Mesendoderm (in vitro differentiated cells): ENCODE results near the gene ABCA2.

Source experiments
- DNase-seq: peaks from one replicate; pipeline ENCODE4 v3.0.0; 2013
- H2AK5ac ChIP-seq: 2 replicates; pipeline ENCODE4 v1.6.1; 2013; ENCODE audit warnings: low read length, inconsistent platforms
- H2BK120ac ChIP-seq: 2 replicates; pipeline ENCODE4 v1.6.1; 2013; ENCODE audit warnings: low read depth, mild to moderate bottlenecking, low read length, moderate library complexity, mixed read lengths
- H2BK15ac ChIP-seq: replicated peaks from 2 replicates; pipeline ENCODE4 v1.6.1; 2013; ENCODE audit warnings: low read depth, mild to moderate bottlenecking, moderate library complexity
- H2BK5ac ChIP-seq: 2 replicates; pipeline ENCODE4 v1.6.1; 2013; ENCODE audit warnings: low read length, inconsistent platforms
- H3K18ac ChIP-seq: 2 replicates; pipeline ENCODE4 v1.6.1; 2013; ENCODE audit warnings: mild to moderate bottlenecking, low read length, mixed read lengths
- H3K23ac ChIP-seq: one replicate; pipeline ENCODE4 v1.6.1; 2013; ENCODE audit warnings: low read length
- H3K27ac ChIP-seq: 2 replicates; pipeline ENCODE4 v1.5.1; 2013; ENCODE audit warnings: low read depth, mild to moderate bottlenecking, inconsistent platforms, low read length, moderate library complexity
- H3K27me3 ChIP-seq: 2 replicates; pipeline ENCODE4 v1.6.1; 2013; ENCODE audit warnings: low read length, control low read depth, mild to moderate bottlenecking, inconsistent platforms; ENCODE audit not compliant: insufficient read depth, poor library complexity
- H3K36me3 ChIP-seq: 2 replicates; pipeline ENCODE4 v1.6.1; 2013; ENCODE audit warnings: low read length, inconsistent platforms; ENCODE audit not compliant: control insufficient read depth, insufficient read depth
- H3K4ac ChIP-seq: one replicate; pipeline ENCODE4 v1.6.1; 2013; ENCODE audit warnings: low read depth, mild to moderate bottlenecking, low read length, moderate library complexity
- H3K4me1 ChIP-seq: 2 replicates; pipeline ENCODE4 v1.6.1; 2013; ENCODE audit warnings: low read depth, low read length, inconsistent platforms; ENCODE audit not compliant: control insufficient read depth
- H3K4me2 ChIP-seq: 2 replicates; pipeline ENCODE4 v1.6.1; 2013; ENCODE audit warnings: low read length
- H3K4me3 ChIP-seq: 2 replicates; pipeline ENCODE4 v1.5.1; 2013; ENCODE audit warnings: mild to moderate bottlenecking, low read length
- H3K56ac ChIP-seq: one replicate; pipeline ENCODE4 v1.6.1; 2013; ENCODE audit warnings: low read length
- H3K79me1 ChIP-seq: 2 replicates; pipeline ENCODE4 v1.6.1; 2013; ENCODE audit warnings: low read length, inconsistent platforms
- H3K79me2 ChIP-seq: 2 replicates; pipeline ENCODE4 v1.6.1; 2013; ENCODE audit warnings: mild to moderate bottlenecking, low read length; ENCODE audit not compliant: control insufficient read depth, insufficient read depth
- H3K9ac ChIP-seq: 2 replicates; pipeline ENCODE4 v1.6.1; 2013; ENCODE audit warnings: low read length, inconsistent platforms
- H4K5ac ChIP-seq: one replicate; pipeline ENCODE4 v1.6.1; 2013; ENCODE audit warnings: low read length
- H4K8ac ChIP-seq: one replicate; pipeline ENCODE4 v1.6.1; 2013; ENCODE audit warnings: low read depth, mild to moderate bottlenecking, control low read depth, low read length, moderate library complexity
- WGBS: extraction: QIAGEN DNeasy Blood & Tissue Kit; methylation state at CpG from one replicate; pipeline ENCODE4 v1.1.7; 2013; ENCODE audit warnings: low lambda C conversion rate, missing lambda C conversion rate; ENCODE audit not compliant: insufficient coverage; ENCODE audit errors: extremely low coverage; 5-methylcytosine and 5-hydroxymethylcytosine counted together

The ABCA2 gene

DNA sequence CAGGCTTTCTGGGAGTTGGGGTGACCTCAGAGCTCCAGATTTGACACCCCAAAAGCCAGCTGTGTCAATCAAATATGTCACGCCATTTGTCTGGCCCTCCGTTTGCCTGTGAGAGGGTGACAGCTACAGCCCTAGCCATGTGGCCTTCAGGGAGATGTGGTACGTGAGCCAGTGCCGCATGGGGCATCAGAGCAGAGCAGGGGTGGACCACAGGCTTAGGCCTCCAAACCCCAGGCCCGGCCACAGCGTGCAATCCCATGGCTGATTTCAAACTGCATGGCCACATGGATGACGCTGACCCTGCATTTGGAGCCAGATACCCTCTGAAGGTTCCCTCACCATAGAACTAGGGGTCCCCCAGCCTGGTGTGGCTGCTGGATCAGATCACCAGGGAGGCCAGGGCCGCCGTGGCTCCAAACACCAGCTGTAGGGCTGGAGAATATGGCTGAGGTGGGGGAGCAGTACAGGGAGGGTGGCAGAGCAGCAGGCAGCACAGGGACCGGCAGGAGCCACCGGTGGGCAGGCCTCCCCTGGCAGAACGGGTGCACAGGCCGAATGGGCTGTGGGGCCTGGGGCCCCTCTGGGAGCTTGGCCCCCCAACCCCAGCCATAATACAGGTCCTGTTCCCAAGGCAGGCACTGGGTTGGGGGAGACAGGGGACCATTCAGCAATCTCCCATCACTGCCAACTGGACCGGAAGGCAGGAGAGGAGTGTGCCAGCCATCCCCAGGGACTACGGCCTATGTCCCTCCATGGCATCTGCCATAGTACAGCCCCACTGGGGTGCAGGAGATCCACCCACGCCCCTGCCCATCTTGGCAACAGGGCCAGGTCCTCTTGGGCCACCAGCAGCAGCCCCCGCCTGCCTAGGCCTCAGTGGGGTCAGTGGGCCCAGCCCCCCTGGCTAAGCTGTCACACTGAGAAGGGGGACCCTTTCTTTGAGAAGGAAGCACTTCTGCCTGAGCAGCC, 40.8 kb upstream of the ABCA2 start:
- no peak overlapping the region for H2AK5ac ChIP-seq
- no peak overlapping the region for H4K5ac ChIP-seq
- no peaks in the 10 kb centered on the region for H3K4me1 ChIP-seq
- WGBS: no CpG with 5 or more reads among the region's 17 CpGs
- no peak overlapping the region for H2BK120ac ChIP-seq
- H3K79me1 ChIP-seq: peaks cover 2% of the 10 kb centered on the region
- H3K4me2 ChIP-seq: peak overlapping the region; percentile 36
- no peak overlapping the region for H4K8ac ChIP-seq
- H3K56ac ChIP-seq: peak overlapping the region; percentile 49
- no peak for DNase-seq
- H3K4ac ChIP-seq: no peak overlapping the region
- H3K36me3 ChIP-seq: no peaks in the 10 kb centered on the region
- H3K27ac ChIP-seq: no peak overlapping the region
- H3K4me3 ChIP-seq: no peak overlapping the region
- no peak overlapping the region for H3K18ac ChIP-seq
- H2BK5ac ChIP-seq: no peak overlapping the region
- peak overlapping the region; percentile 65 for H3K9ac ChIP-seq
- no peak overlapping the region for H2BK15ac ChIP-seq
- no peak overlapping the region for H3K23ac ChIP-seq
- no peaks in the 10 kb centered on the region for H3K79me2 ChIP-seq
- no peaks in the 10 kb centered on the region for H3K27me3 ChIP-seq

- Histone ChIP-seq H4K5ac (no peak overlapping the region), H3K4me3 (no peak overlapping the region), H3K27ac (no peak overlapping the region), H2BK120ac (no peak overlapping the region), H2BK5ac (no peak overlapping the region), H3K4me1 (no peaks in the 10 kb centered on the region), H3K23ac (no peak overlapping the region), H4K8ac (no peak overlapping the region), H2AK5ac (no peak overlapping the region), H3K4me2 (no peak overlapping the region), H3K4ac (no peak overlapping the region), H3K27me3 (no peaks in the 10 kb centered on the region), H3K79me1 (peaks cover 2% of the 10 kb centered on the region), H3K56ac (no peak overlapping the region), H3K36me3 (no peaks in the 10 kb centered on the region), H3K79me2 (no peaks in the 10 kb centered on the region), H2BK15ac (no peak overlapping the region), H3K9ac (no peak overlapping the region), H3K18ac (no peak overlapping the region)
- no CpG with 5 or more reads among the region's 12 CpGs for WGBS
- DNase-seq: peak; percentile 87
Observed at GRCh38 chr9:137067860-137068538, 40.0 kb upstream of the ABCA2 start.

DNA sequence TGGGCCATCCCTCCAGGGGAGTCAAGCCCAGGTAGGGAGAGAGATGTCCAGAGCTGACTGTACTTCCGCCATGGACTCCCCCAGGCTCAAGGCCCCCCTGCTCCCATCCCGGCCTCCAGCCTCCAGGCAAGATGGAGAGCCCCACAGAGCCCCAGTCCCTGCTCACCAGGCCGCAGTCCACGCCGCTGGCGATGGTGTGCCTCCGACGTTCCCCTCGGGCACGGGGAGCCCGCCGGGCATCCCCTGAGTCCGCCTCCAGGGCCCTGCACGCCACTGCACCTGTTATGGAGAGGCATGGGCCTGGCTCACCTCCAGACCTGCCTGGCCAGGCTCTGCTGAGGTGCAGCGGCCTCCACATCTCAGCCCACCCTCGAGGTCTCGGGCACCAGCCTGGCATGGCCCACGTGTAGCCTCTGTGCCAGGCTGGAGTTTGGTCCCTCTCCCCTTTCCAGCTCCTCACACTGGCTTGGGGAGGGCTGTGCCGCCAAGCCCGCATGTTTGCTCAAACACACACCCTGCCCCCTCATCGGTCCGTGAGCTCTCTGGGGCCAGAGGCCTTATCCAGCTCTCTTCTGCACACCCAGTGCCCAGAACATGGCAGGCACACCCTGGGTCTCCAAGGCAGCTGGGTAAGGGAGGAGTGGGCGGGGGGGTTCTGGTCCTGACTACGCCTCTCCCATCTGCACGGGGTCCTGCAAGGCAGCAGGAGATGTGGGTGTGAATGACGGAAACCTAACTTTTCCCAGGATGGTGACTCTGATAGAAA, 38.2 kb upstream of the ABCA2 start:
- no peak for DNase-seq
- H3K23ac ChIP-seq: no peak overlapping the region
- no peak overlapping the region for H2BK15ac ChIP-seq
- H3K79me1 ChIP-seq: peaks cover 2% of the 10 kb centered on the region
- no peaks in the 10 kb centered on the region for H3K79me2 ChIP-seq
- no peak overlapping the region for H3K27ac ChIP-seq
- no peak overlapping the region for H4K5ac ChIP-seq
- no peaks in the 10 kb centered on the region for H3K4me1 ChIP-seq
- no CpG with 5 or more reads among the region's 26 CpGs for WGBS
- H4K8ac ChIP-seq: no peak overlapping the region
- H3K18ac ChIP-seq: no peak overlapping the region
- H2BK120ac ChIP-seq: no peak overlapping the region
- H2BK5ac ChIP-seq: no peak overlapping the region
- H3K4me2 ChIP-seq: no peak overlapping the region
- H2AK5ac ChIP-seq: no peak overlapping the region
- no peaks in the 10 kb centered on the region for H3K36me3 ChIP-seq
- no peak overlapping the region for H3K56ac ChIP-seq
- H3K4me3 ChIP-seq: no peak overlapping the region
- no peaks in the 10 kb centered on the region for H3K27me3 ChIP-seq
- no peak overlapping the region for H3K9ac ChIP-seq
- no peak overlapping the region for H3K4ac ChIP-seq

DNA sequence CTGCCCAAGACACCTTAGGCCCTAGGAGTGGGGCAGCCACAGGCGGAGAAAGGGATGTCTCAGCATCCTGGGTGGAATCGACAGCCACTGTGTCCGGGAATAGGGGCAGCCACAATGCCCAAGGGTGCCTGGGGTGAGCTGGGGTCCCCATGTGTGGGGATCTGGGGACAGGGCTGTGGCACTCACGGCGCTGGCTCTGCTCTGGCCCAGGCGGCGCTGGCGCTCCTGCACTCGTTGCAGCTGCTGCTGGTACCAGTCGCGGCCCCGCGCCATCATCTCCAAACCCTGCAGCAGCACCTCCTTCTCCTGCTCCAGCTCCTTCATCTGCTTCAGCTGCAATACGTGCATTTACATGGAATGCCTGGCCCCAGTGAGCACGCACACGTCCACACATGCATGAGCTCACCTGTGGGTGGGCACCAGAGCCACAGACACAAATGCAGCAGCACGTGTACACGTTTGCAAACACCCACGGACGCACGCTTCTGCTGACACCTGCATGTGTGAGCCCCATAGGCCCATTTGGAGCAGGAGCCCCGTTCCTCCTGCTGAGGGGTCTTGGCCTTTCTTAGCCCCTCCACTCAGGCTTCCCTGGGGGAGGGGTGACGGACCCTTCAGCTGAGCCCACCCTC, 37.4 kb upstream of the ABCA2 start:
- H3K4me3 ChIP-seq: no peak overlapping the region
- H3K4me1 ChIP-seq: no peaks in the 10 kb centered on the region
- no peaks in the 10 kb centered on the region for H3K36me3 ChIP-seq
- H3K27me3 ChIP-seq: no peaks in the 10 kb centered on the region
- H2BK15ac ChIP-seq: no peak overlapping the region
- H3K79me2 ChIP-seq: no peaks in the 10 kb centered on the region
- no peak for DNase-seq
- H3K79me1 ChIP-seq: peaks cover 2% of the 10 kb centered on the region
- H3K4me2 ChIP-seq: no peak overlapping the region
- no peak overlapping the region for H2AK5ac ChIP-seq
- no peak overlapping the region for H3K4ac ChIP-seq
- no peak overlapping the region for H3K23ac ChIP-seq
- no peak overlapping the region for H3K9ac ChIP-seq
- no peak overlapping the region for H4K5ac ChIP-seq
- H2BK5ac ChIP-seq: no peak overlapping the region
- no peak overlapping the region for H3K56ac ChIP-seq
- H2BK120ac ChIP-seq: no peak overlapping the region
- no peak overlapping the region for H4K8ac ChIP-seq
- H3K27ac ChIP-seq: no peak overlapping the region
- WGBS: no CpG with 5 or more reads among the region's 23 CpGs
- no peak overlapping the region for H3K18ac ChIP-seq

- Histone ChIP-seq H3K4ac (no peak overlapping the region), H4K8ac (no peak overlapping the region), H3K4me2 (no peak overlapping the region), H3K56ac (no peak overlapping the region), H3K27ac (no peak overlapping the region), H3K79me1 (peaks cover 2% of the 10 kb centered on the region), H2BK15ac (no peak overlapping the region), H3K9ac (no peak overlapping the region), H3K23ac (no peak overlapping the region), H3K4me1 (no peaks in the 10 kb centered on the region), H3K36me3 (no peaks in the 10 kb centered on the region), H3K27me3 (no peaks in the 10 kb centered on the region), H4K5ac (no peak overlapping the region), H2BK120ac (no peak overlapping the region), H3K4me3 (no peak overlapping the region), H2AK5ac (no peak overlapping the region), H3K18ac (no peak overlapping the region), H2BK5ac (no peak overlapping the region), H3K79me2 (no peaks in the 10 kb centered on the region)
- DNase-seq: no peak
- WGBS: no CpG with 5 or more reads among the region's 12 CpGs
Observed at GRCh38 chr9:137064880-137065164, 36.8 kb upstream of the ABCA2 start.
